ENCODE results near the gene SLC25A36.

- TF ChIP-seq CTCF (conservative IDR thresholded peaks at IDR 0.05; ENCODE audit: low read length) (no peak), EZH2phosphoT487 (IDR thresholded peaks at IDR 0.05; ENCODE audit: borderline replicate concordance, low read depth, low read length) (no peak)
Observed at GRCh38 chr3:141020143-141020830, 78.7 kb downstream of the SLC25A36 start.
